ENCODE data around the gene PSMB7.

Gene PSMB7

DNA sequence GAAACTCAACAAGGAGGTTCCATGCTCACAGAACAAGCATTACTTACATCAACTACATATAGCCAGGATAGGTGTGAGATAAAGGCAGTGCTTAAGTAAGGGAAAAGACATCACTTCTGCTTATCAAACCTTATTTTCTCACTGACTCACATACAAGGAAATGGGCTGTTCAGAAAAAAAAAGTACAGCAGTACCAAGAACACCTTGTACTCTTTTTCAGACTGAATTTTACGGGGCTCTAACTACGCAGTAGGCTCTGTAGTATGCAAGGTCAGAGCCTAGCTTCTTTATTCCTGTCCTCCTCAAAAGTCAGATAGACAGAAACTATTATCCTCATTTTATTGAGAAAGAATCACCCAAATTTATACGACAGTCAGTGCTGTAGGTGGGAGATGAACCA is 5.8 kb downstream of the PSMB7 start:
- DNase-seq: no peak

DNA sequence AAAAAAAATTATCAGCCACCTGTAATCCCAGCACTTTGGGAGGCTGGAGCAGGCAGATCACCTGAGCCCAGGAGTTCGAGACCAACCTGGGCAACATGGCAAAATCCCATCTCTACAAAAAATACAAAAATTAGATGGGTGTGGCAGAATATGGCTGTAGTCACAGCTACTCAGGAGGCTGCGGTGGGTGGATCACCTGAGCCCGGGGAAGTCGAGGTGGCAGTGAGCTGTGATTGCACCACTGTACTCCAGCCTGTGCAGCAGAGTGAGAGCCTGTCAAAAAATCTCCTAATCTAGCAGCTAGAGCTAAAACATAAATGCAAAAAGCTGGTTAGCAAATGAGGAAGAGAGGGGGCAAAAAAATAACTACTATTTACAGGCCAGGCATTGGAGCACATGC is 12.0 kb downstream of the PSMB7 start:
- DNase-seq: no peak

DNA sequence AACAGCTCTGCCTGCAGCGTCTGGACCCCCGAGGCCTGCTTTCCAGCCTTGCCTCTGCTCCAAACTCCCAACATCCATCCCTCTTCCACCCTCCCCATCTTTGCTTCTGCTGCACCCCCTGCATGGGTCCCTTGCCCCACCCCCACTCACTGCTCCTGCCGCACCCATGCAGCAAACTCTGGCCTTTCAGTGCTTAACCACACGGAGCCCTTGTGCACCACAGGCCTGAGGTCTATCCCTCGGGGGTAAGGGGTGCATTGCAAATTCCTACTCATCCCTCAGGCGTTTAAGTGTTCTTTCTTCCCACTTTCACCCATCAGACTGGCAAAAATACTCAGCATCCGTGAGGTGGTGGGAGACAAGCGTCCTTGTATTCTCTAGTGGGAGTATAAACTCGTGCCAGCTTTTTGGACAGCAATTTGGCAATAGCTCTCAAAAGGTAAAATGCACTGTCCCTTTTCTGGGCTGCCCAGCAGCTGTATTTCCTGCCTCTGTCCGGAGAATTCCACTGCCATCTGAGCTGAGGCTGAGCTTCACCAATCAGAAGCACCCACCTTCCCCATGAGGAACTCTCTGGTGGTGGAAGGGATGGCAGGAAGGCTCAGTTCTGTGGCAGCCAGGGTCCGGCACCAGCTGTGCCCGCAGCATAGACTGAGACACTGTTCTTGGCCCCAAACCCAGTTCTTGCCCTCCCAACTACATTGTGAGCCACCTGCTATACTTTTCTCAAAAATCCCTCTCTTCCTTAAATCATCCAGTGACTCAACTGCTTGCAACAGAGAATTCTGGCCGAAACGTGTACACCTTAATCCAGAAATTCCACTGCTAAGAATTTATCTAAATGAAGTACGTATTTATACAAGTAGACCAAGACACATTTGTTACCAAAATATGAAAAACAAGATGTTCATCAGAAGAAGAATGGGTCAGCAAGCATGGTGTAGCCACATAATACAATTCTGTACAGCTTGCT is 15.0 kb downstream of the PSMB7 start:
- no peak for DNase-seq

DNA sequence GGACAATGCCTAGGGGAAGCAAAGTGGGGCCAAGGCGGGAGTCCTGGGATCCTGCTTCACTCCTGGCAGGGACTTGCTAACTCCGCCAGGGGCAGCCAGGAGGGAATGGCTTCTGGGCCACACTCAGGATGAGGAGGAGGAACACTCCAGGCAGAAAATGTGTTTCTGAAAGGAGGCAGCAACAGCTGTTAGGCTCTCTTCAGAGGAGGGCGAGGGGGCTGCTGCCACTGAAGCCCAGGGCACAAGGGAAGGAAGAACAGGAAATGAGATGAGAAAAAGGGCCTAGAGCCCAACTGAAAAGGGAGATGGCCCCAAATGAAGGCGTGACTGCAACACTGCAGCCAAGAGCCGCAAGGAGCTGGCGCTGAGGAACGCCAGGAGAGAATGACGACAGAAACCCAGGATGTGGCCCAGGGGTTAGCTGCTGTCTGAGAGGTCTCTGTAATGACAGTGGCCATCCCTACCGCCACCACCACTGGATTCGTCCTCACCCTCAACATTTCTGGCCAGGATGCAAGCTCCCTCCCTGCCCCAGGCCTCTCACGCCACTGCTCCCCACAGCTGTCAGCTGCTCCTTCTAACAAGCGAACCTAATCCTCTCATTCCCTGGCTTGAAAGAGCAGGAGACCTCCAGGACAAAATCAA is 15.8 kb downstream of the PSMB7 start:
- DNase-seq: no peak

DNA sequence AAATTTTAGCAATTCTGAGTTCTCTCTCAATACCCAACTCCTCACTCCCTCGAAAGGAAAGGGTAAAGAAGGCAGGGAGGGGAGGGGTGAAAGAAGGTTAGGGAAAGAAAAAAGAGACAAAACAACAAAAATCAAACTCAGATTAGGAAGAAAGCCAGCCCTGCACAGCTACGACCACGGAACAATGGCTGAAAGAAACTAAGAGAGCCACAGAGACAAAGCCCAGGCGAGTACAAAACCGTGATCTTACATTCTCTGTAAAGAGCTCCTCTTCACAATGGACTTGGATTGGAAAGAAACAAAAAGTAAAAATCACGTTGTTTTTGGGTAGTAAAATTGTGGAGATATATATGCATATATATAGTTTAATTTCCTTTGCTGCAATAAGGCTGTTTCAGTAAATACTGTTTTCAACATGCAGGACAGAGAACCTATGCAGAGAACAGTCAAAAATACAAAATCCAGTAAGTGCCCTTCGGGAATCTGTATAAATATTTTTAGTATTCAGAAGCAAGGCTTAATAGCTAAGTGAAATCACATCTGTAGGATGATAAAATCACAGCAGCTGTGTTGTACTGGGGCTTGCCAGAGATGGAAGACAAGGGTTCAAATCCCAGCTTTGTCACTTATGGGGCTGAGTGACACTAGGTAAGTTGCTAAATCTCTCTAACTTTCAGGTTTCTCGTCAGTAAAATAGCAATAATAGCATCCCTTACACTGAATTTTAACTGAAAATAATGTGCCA is 16.9 kb downstream of the PSMB7 start:
- DNase-seq: no peak

DNA sequence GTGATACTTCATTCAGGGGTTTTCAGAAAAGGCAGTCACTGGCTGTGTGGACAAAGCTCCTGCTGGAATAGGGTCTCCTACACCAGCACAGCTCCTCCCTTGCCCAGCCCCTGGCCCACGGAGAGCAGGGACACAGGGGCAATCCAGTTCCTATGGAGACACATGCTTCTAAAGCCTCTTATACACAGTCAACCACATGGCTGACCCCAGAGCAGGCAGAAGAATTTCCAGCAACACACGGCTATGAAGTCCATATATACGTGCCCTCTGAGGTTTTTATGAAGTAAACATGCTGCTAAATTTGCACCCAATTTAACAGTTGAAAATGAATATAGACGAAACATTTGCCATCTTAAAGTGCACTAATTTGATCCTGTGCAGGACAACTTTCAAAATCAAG is 19.4 kb downstream of the PSMB7 start:
- DNase-seq: no peak

DNA sequence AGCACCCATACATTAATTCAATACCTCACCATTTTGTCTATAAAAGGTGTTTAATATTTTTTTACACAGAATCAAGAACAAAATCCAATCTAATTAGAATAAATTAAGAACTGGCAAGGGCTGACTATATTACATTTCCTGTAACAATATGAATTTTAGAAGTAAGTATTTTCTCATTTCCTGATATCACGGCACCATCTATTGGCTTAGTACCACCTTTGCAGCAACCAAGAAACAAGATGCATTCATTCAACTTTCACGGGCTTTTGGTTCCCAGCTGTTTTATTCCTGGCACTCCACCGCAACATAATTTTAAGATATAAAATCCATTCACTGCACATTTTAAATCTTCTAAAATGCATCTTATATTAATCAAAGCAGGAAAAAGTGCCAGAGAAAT is 20.6 kb downstream of the PSMB7 start:
- no peak for DNase-seq

DNA sequence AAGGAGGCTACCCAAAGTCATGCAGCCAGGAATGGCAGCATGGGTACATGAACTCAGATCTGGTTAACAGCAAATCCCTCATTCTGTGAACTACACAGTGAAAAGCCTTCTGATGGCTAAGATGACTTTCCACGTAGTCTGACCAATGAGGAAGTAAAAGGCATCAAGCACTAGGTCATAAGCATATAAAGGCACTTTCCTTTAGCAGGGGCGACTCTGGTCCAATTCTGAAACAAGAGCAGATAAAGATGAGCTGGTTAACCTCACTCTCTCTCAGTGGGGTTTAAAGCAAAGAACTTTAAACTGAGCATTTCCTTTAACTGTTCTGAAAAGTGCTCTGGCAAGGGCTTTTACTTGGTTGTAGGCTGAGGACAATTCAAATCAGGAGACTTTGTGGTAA is 21.1 kb downstream of the PSMB7 start:
- DNase-seq: no peak

DNA sequence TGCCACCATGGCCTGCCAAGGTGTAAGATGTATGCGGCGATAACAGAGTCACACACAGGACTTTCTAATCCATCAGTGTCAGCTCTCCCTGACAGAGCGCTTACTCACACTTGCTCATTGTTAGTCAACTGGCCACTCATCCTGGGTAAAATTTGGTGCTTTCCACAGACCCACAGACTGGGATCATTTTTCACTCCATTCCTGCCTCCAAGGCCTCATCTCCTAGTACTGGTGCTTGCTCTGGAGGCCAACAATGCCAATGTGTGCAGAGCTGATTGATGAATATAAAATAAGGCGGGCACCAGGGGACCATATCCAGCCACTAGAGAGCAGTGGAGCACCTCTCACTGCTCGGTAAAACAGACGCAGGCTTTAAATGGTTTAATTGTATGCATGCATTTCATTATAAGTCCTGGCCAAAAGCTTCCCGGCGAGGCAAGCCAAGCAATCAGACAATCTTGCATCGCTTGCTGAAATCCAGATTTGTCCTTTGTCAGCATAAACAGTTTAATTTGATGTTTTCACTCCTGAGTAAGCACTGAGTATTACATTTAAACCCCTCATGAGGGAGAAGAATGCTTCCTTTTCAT is 22.3 kb downstream of the PSMB7 start:
- peak in 1 of 2 experiments; percentile 64 for DNase-seq

DNA sequence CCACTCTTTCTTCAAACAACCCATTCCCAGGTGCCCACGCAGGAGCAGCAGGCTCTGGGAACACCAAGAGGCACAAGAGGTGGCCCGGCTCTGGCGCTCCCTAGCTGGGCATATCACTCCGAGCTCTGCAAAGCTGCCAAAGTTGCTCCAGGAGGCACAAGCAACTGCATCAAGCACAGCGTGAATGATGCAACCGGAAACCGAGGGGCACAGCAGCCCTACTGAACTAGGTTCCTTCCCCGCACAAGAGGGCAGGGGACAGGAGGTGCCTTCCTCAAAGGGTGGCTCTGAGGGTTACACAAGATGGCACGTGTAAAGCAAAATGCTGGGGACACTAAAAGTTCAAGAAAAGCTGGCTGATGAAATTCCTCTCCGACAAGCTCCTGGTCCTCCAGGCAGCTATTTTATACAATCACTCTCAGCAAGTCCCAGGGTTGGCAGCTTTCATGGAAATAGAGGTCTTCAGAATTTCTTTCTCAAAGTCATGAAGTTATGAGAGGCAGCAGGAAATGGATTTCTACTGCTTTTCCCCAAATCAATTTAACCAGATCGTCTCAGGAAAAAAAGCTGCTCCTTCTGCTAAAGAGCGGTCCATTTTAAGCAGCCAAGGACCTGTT is 22.9 kb downstream of the PSMB7 start:
- DNase-seq: peak in 1 of 2 experiments; percentile 13

DNA sequence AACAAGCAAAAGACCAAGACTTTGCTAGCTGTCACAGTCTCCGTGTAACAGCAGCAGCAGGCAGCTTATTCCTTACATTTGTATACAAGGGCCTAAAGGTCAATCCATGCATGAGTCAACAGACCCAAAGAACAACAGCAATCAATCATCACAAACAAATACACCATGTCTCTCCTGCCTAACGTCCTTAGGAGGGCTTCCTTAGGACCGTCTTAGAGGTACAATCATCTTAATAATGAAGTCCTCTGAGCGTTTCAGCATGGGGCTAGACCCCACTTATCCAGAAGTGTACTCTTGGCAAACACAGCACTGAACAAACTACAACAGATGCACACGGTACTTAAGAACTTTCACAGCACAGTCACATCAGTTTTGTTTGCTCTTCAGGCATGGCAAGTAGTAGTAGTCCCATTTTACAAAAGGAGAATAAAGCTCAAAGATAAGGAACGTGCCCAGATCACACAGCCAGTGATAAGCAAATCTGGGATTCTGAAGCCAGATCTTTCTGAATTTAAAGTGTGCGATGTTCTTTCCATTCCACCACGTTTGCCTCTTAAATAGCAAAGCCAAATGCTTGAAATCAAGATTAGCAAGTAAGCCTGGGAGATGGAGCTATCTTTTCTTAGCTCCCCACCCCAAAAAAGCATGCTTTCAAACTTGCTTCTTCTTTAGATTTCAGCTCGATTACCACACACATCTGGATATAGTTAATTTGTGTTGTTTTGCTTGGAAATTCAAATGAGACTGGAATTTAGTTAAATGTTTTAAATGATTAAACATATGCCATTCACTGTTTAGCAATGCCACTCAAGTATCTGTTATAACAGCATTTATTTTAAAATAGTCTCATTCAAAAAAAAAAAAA is 24.2 kb downstream of the PSMB7 start:
- DNase-seq: peak in 1 of 2 experiments; percentile 36

DNA sequence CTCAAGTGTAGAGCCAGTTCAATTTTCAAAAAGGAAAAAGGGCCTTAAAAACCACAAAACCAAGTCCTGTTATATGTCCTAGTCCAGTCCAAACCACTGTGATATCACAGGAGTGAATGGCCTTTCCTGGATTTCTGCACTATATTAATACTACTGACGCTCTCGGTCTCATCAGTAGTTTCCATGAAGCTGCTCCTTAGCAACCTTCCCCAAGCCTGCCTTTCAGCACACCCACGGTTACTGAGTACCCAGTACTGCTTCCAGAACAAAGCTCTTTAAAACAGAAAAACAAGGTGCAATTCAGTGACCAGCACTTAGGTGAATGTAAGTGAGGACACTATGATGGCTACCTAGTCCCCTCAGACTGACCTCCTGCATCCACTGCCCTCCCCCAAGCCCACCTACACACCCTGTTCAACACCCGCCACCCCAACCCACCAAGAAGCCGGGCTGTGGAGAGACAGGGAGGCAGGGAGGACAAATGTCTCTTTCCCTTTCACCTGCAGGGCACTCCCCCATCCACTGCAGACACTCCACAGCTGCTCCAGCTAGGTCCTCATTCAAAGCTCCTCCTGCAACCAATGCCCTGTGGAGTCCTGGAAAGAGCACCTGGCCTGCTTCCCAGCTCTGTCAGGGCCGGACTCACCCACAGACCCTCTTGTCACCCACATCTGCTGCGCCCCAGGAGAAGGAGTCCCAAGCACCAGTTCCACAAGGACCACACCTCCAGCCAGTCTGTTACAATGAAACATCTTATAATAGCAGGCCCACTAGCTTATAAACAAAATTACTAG is 25.9 kb downstream of the PSMB7 start:
- DNase-seq: no peak

DNA sequence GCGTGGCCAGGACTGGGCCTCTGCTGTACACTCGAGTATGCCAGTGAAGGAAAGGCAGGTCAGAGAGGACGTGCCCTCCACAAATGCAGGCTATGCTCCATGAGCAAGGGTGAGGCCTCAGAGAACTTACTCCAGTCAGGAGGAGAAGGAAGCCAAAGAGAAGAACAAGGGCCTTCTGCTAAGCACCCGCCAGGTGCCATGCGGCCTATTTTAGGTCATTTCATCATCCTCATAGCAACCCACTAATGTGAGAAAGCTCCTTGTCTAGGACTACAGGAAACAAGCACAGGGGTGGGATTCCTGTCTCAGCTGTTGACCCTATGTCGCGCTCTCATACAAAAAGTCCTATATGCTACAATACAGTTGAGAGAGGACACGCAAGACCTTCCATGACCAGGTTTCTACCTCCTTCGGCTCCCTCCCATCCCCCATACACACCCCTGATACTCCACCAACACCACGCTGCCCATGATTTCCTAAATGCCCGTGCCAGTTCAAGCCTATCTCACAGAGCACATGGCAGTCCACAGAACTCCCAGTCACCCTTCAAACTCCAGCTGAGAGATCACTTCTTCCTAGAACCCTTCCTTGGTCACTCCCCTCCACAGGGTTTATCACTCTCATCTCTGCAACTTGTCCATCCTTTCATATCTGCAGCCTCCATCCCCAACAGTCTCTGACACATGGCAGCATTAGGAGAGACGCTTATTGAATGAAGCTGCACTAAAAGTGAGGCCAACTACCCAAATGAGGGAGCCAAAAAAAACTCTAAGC is 26.8 kb downstream of the PSMB7 start:
- no peak for DNase-seq

DNA sequence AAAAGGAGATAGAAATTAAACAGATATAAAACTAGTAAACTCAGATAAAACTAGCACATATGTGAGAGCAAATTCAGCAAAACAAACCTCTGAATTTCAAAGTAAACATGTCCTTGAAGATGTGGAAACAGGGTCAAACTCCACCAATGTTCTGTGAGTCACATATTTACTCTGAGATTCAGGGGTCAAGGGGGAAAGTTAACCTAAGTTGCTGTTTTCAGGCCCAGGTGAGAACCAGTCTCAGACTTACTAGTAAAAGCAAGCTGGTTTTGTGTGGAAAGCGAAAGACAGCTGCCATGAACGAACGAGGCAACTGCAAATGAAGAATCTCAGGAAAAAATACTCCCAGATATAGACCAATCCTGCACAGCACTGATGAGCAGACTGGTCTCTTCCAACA is 29.0 kb downstream of the PSMB7 start:
- no peak for DNase-seq

DNA sequence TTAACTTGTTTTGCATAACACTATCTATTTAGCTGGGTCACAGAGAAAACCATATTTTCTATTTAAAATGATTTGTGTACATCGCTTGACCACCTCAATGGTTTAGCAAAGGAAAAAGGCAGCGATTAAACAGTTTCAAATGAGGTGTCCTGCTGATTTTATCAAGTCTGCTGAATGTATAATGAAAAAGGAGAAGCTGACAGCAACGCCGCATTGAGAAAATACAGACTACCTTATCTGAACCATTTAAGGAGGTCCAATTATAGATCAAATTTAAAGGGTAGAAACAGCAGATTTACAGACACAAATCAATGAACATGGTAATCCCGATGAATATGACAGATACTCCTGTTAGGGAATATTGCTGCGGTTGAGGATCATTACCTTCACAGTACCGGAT is 29.6 kb downstream of the PSMB7 start:
- no peak for DNase-seq

DNA sequence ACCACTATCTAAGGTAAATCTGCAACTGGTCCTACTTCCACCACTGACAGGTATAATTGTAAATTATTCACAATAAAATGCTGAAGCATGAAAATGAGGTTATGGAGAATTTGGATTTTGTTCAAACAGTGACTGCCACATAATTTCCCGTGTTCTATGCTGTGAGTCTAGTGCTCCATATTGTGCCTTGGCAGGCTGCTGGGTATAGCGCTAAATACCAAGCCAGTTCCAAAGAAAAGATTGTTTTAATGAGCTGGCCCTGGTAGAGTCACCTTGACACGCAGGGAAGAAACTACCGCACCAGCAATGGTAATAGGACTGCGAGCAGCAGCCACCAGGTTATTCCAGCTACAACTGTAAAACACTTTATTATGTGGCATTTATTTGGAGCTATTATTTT is 30.4 kb downstream of the PSMB7 start:
- DNase-seq: no peak

DNA sequence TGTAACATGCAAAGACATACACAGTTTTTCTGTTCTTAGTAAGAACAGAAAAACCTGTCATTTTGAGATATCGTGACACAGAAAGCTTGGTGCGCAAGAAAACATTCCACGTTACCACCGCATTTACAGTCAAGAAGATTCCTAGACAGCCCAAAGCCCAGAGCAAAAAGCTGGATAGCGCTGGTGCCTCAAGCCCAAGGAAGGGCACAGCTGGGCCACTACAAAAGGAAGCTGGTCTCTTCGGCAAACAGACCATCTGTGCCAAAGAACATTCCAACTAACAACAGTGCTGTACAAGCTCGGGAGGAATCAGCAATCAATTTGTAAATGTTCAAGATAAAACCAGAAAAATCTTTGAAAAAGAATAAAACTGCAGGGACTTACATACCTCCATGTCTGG is 31.0 kb downstream of the PSMB7 start:
- DNase-seq: peak in 1 of 2 experiments; percentile 12

DNA sequence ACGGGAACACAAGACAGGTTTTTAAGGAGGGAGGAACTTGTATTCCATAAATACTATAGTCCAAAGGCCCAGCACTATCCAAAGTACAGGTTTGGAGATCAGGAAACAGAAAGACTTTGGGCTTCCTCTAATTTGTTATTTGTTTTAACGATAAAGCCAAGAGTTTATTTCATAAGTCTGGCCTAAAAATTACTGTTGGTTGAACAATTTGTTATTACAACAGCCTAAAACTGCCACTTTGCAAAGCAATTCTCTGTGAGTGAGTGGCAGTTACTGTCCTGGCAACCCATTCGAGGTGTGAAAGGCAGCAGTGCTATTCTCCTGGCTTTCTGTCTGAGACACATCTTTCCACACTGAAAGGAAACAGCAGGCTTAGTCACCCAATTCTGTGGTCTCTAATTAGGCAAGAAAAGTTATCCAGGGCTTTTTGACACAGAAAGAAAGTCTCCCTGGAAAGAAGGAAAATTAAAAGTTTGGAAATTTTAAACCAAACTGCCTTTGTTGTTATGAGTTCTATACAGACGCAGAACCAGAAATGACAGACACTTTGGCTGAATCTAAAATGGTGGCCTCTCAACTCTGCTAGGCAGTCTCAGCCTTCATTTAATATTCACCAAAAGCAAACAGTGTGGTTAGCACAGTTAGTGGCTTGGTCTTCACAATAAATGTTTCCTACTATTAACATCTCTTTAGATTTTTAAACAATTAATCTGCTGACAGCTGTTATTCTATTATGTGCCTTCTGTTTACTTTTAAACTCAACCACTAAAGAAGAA is 33.9 kb downstream of the PSMB7 start:
- no peak for DNase-seq
